PC-9 (cell line): Measurements from ENCODE around the gene HBS1L. TPM values are rescaled to one million over a fixed set of nuclear protein-coding genes. Genes with fewer than 3 reads are reported as not detected.

Experiments
- BruUV-seq: library from RNA; stranded (reverse); fragments of 400-500 nt; replicated peaks from 2 replicates; lab custom pipeline; 2021; lab: Mats Ljungman, UMichigan
- CTCF ChIA-PET: fragments of 300-600 bp; sonication (Branson Sonifier 250); formaldehyde crosslinking; loops from one replicate; lab custom pipeline; 2022; ENCODE audit warnings: antibody characterized with exemption; lab: Charles Lee
- POLR2A ChIA-PET: fragments of 300-600 bp; sonication (Branson Sonifier 250); formaldehyde crosslinking; loops from one replicate; lab custom pipeline; 2022; ENCODE audit warnings: antibody characterized with exemption; ENCODE audit not compliant: unreplicated experiment; lab: Charles Lee
- DNase-seq, 2 experiments: peaks; one replicate each; pipeline versions ENCODE4 v3.0.0 to v3.0.0-alpha.2; 2015 to 2022; ENCODE audit warnings: mixed read lengths in 1 of 2
- H2AFZ ChIP-seq: fragments of 200-600 bp; sonication (generic); 2 replicates; pipeline ENCODE4 v1.8.1; 2017; ENCODE audit warnings: antibody characterized with exemption
- H3F3A ChIP-seq: fragments of 200-600 bp; sonication (generic); 2 replicates; pipeline ENCODE4 v1.8.1; 2017; ENCODE audit warnings: antibody characterized with exemption, mild to moderate bottlenecking, low read depth; ENCODE audit not compliant: insufficient read depth
- H3K27ac ChIP-seq: fragments of 200-600 bp; sonication (generic); 2 replicates; pipeline ENCODE4 v1.6.1; 2016; ENCODE audit warnings: mixed run types
- H3K27me3 ChIP-seq: fragments of 200-600 bp; sonication (generic); 2 replicates; pipeline ENCODE4 v1.6.1; 2016; ENCODE audit warnings: low read depth, mixed run types; ENCODE audit not compliant: insufficient read depth
- H3K36me3 ChIP-seq: fragments of 200-600 bp; sonication (generic); 2 replicates; pipeline ENCODE4 v1.6.1; 2016; ENCODE audit warnings: low read depth, mixed run types
- H3K4me1 ChIP-seq: fragments of 200-600 bp; sonication (generic); replicated peaks from 2 replicates; pipeline ENCODE4 v1.6.1; 2016; ENCODE audit warnings: mixed run types; ENCODE audit not compliant: insufficient read depth
- H3K4me2 ChIP-seq: fragments of 200-600 bp; sonication (generic); 2 replicates; pipeline ENCODE4 v1.6.1; 2017; ENCODE audit warnings: mixed run types
- H3K4me3 ChIP-seq: fragments of 200-600 bp; sonication (generic); 2 replicates; pipeline ENCODE4 v1.6.1; 2016; ENCODE audit warnings: mixed run types
- H3K79me2 ChIP-seq: fragments of 200-600 bp; sonication (generic); 2 replicates; pipeline ENCODE4 v1.6.1; 2017; ENCODE audit warnings: low read depth, mixed run types
- H3K9me2 ChIP-seq: fragments of 200-600 bp; sonication (generic); 2 replicates; pipeline ENCODE4 v1.8.1; 2017; ENCODE audit warnings: mild to moderate bottlenecking; ENCODE audit not compliant: insufficient read depth
- H3K9me3 ChIP-seq: fragments of 200-600 bp; sonication (generic); 2 replicates; pipeline ENCODE4 v1.8.1; 2016; ENCODE audit warnings: low read depth; ENCODE audit not compliant: insufficient read depth
- H4K20me1 ChIP-seq: fragments of 200-600 bp; sonication (generic); 2 replicates; pipeline ENCODE4 v1.8.1; 2017; ENCODE audit not compliant: insufficient read depth
- EZH2 ChIP-seq: fragments of 200-600 bp; sonication (generic); IDR thresholded peaks from 2 replicates; pipeline ENCODE4 v1.8.0; 2017; ENCODE audit warnings: antibody characterized with exemption, low read depth
- intact Hi-C: fragments of 100-400 bp; cut with micrococcal nuclease; formaldehyde crosslinking; loops from one replicate; pipeline ENCODE4 v1.10.0; 2022; ENCODE audit not compliant: unreplicated experiment
- total RNA-seq: library from RNA; stranded (reverse); gene quantifications from 2 replicates; pipeline ENCODE4 v1.2.3, GENCODE V29; 2021
- TF ChIP-seq, protein P1 (sequence below): fragments of 200-600 bp; sonication (generic); conservative IDR thresholded peaks from 2 replicates; pipeline ENCODE4 v1.6.1; 2017; ENCODE audit warnings: mixed run types, antibody characterized with exemption, mild to moderate bottlenecking, moderate library complexity

Gene HBS1L
- total RNA-seq, 1 experiment from 2014 or later: 84.4 TPM

DNA sequence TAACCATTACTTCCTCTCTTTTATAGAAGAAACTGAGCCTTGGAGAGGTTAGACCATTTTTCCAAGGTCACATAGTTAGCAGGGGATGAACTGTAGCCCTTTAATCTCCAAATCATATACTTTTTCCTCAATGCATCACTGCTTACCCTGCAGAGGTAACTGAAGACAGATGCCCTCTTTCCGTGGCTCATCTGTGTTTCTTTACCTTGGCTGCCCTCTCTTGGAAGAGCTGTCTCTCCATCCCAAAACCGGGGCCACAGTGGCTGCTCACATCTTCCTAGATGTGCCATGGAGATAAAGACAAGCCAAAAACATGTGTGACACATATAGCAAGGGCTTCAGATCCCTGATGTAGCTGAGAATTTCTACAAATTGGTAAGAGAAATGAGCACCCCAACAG, 104.1 kb downstream of the HBS1L start:
- H3K9me2 ChIP-seq: no peaks in the 10 kb centered on the region
- DNase-seq: no peak
- H3K4me3 ChIP-seq: no peak overlapping the region
- no peaks in the 10 kb centered on the region; the same call in 1 of the 2 replicates for H3K4me1 ChIP-seq
- no peaks in the 10 kb centered on the region for H3K27me3 ChIP-seq
- H3K79me2 ChIP-seq: no peaks in the 10 kb centered on the region
- no peaks in the 10 kb centered on the region for H3K36me3 ChIP-seq
- CTCF ChIA-PET: interaction anchor here (0.5 kb wide), 1 partner anchor 232 kb away, joined by 6 read pairs; no protein-coding TSS in a partner anchor
- no peak overlapping the region for H3K27ac ChIP-seq
- no peak overlapping the region for H3K4me2 ChIP-seq
- no peaks in the 10 kb centered on the region for H3K9me3 ChIP-seq
- intact Hi-C loops: no loop called here
- no peaks in the 10 kb centered on the region for H4K20me1 ChIP-seq
- POLR2A ChIA-PET: no interaction called here
- no peak overlapping the region for H2AFZ ChIP-seq
- no peaks in the 10 kb centered on the region for H3F3A ChIP-seq
- TF ChIP-seq, protein P1, sequence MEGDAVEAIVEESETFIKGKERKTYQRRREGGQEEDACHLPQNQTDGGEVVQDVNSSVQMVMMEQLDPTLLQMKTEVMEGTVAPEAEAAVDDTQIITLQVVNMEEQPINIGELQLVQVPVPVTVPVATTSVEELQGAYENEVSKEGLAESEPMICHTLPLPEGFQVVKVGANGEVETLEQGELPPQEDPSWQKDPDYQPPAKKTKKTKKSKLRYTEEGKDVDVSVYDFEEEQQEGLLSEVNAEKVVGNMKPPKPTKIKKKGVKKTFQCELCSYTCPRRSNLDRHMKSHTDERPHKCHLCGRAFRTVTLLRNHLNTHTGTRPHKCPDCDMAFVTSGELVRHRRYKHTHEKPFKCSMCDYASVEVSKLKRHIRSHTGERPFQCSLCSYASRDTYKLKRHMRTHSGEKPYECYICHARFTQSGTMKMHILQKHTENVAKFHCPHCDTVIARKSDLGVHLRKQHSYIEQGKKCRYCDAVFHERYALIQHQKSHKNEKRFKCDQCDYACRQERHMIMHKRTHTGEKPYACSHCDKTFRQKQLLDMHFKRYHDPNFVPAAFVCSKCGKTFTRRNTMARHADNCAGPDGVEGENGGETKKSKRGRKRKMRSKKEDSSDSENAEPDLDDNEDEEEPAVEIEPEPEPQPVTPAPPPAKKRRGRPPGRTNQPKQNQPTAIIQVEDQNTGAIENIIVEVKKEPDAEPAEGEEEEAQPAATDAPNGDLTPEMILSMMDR: no peak
- TF ChIP-seq EZH2: no peak
- BruUV-seq: no TSS peak

- Histone ChIP-seq H3K27ac (no peak within 1 kb of the TSS), H3F3A (no peaks in the 10 kb centered on the region), H3K9me2 (no peaks in the 10 kb centered on the region), H4K20me1 (no peaks in the 10 kb centered on the region), H3K4me3 (no peak within 1 kb of the TSS), H3K4me2 (no peak within 1 kb of the TSS), H3K79me2 (no peaks in the 10 kb centered on the region), H2AFZ (no peak within 1 kb of the TSS), H3K27me3 (no peaks in the 10 kb centered on the region), H3K9me3 (no peaks in the 10 kb centered on the region), H3K4me1 (no peaks in the 10 kb centered on the region; the same call in 1 of the 2 replicates), H3K36me3 (no peaks in the 10 kb centered on the region)
- DNase-seq: no peak
- intact Hi-C loops: no loop called here
- ChIA-PET POLR2A (no interaction called here), CTCF (interaction anchor here (0.5 kb wide), 1 partner anchor 233 kb away, joined by 6 read pairs; no protein-coding TSS in a partner anchor)
- TF ChIP-seq, protein P1: no peak
- TF ChIP-seq EZH2: no peak
- no TSS peak for BruUV-seq
Measured at GRCh38 chr6:134949927-134950326, 104.7 kb downstream of the HBS1L start, which contains the start of gene ALDH8A1. ALDH8A1 (minus strand) TSS chr6:134950101; CDS start chr6:134950053, 48 bp downstream.

DNA sequence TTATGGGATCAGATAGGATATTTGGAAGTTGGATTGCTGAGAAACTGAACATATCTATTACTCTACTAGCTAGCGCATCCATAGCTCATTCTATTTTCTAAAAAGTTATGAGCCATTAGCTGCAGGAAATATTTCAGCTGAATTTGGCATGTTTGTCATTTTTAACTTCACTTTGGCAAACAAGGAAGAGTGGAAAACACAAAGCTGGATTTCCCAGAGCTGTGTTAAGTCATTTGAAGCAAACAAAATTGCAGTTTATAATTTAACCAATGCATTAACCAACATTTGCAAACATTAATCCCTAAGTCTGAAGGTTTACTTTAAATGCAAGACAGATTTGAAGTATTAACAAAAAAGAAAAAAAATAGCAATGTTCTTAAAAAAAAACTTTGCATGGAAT, 105.9 kb downstream of the HBS1L start:
- intact Hi-C loops: no loop called here
- CTCF ChIA-PET: no interaction called here

More for the DNA sequence above, 105.9 kb downstream of the HBS1L start:
- POLR2A ChIA-PET: interaction anchor here (0.7 kb wide), 1 partner anchor 236 kb away, joined by 9 read pairs; no protein-coding TSS in a partner anchor
- no peaks in the 10 kb centered on the region for H4K20me1 ChIP-seq
- no peaks in the 10 kb centered on the region for H3K36me3 ChIP-seq
- no peak overlapping the region for H3K4me2 ChIP-seq
- no peaks in the 10 kb centered on the region for H3K79me2 ChIP-seq
- BruUV-seq: no TSS peak
- no peaks in the 10 kb centered on the region for H3K4me1 ChIP-seq
- no peaks in the 10 kb centered on the region for H3K27me3 ChIP-seq
- H2AFZ ChIP-seq: no peak overlapping the region
- H3K9me2 ChIP-seq: no peaks in the 10 kb centered on the region
- H3K4me3 ChIP-seq: no peak overlapping the region
- DNase-seq: no peak
- H3K27ac ChIP-seq: no peak overlapping the region
- no peaks in the 10 kb centered on the region for H3K9me3 ChIP-seq
- TF ChIP-seq, protein P1: no peak
- no peak for TF ChIP-seq EZH2
- no peaks in the 10 kb centered on the region for H3F3A ChIP-seq
